DND-41 (cell line): Measurements from ENCODE around the gene ADCK2.

ENCODE experiments used
- ATAC-seq: fragments of 200-7000 bp; cut with Tn5 transposase; 3 replicates; pipeline ENCODE4 v1.9.1; 2021; ENCODE audit warnings: low read depth; ENCODE audit not compliant: insufficient read depth
- DNase-seq: peaks from one replicate; pipeline ENCODE4 v3.0.0-alpha.2; 2020
- H2AFZ ChIP-seq: 2 replicates; pipeline ENCODE4 v1.6.0; 2012; ENCODE audit warnings: low read depth, low read length
- H3K27ac ChIP-seq: 2 replicates; pipeline ENCODE4 v1.5.1; 2012; ENCODE audit warnings: low read length, inconsistent platforms
- H3K27me3 ChIP-seq: fragments of 200-600 bp; sonication (generic); 2 replicates; pipeline ENCODE4 v1.6.0; 2012; ENCODE audit warnings: low read length, mild to moderate bottlenecking, inconsistent platforms; ENCODE audit not compliant: insufficient read depth, poor library complexity
- H3K36me3 ChIP-seq: 2 replicates; pipeline ENCODE4 v1.5.1; 2012; ENCODE audit warnings: low read length, inconsistent platforms; ENCODE audit not compliant: insufficient read depth
- H3K4me1 ChIP-seq: 2 replicates; pipeline ENCODE4 v1.5.1; 2012; ENCODE audit warnings: mild to moderate bottlenecking, low read length; ENCODE audit not compliant: insufficient read depth
- H3K4me2 ChIP-seq: 2 replicates; pipeline ENCODE4 v1.6.0; 2012; ENCODE audit warnings: mild to moderate bottlenecking, moderate library complexity, low read length, inconsistent platforms; ENCODE audit not compliant: insufficient read depth
- H3K4me3 ChIP-seq, 2 experiments: fragments of 200-600 bp in 1 of 2; shearing (Covaris generic) in 1 of 2; 2 replicates each; pipeline ENCODE4 v1.5.1; 2012 to 2016; ENCODE audit warnings: inconsistent platforms in 2 of 2, low read length in 2 of 2, mild to moderate bottlenecking in 2 of 2, low read depth in 1 of 2, moderate library complexity in 1 of 2
- H3K79me2 ChIP-seq: 2 replicates; pipeline ENCODE4 v1.6.0; 2012; ENCODE audit warnings: low read length, inconsistent platforms; ENCODE audit not compliant: insufficient read depth
- H3K9ac ChIP-seq: 2 replicates; pipeline ENCODE4 v1.6.0; 2012; ENCODE audit warnings: low read depth, mild to moderate bottlenecking, inconsistent platforms, low read length, moderate library complexity
- H3K9me3 ChIP-seq: 2 replicates; pipeline ENCODE4 v1.5.1; 2012; ENCODE audit warnings: low read length, moderate library complexity, mild to moderate bottlenecking, inconsistent platforms; ENCODE audit not compliant: insufficient read depth, severe bottlenecking
- H4K20me1 ChIP-seq: 2 replicates; pipeline ENCODE4 v1.6.0; 2012; ENCODE audit warnings: low read length; ENCODE audit not compliant: insufficient read depth
- EZH2 ChIP-seq: IDR thresholded peaks from 3 replicates; pipeline ENCODE4 v1.6.1; 2012; ENCODE audit warnings: borderline replicate concordance, low read depth, mild to moderate bottlenecking, moderate library complexity, low read length, inconsistent platforms; ENCODE audit not compliant: severe bottlenecking
- TF ChIP-seq, protein P1 (sequence below): IDR thresholded peaks from 2 replicates; pipeline ENCODE4 v1.5.1; 2012; ENCODE audit warnings: borderline replicate concordance, low read length, moderate library complexity, mild to moderate bottlenecking; ENCODE audit not compliant: poor library complexity, severe bottlenecking; ENCODE audit errors: extremely low read depth

The ADCK2 gene

DNA sequence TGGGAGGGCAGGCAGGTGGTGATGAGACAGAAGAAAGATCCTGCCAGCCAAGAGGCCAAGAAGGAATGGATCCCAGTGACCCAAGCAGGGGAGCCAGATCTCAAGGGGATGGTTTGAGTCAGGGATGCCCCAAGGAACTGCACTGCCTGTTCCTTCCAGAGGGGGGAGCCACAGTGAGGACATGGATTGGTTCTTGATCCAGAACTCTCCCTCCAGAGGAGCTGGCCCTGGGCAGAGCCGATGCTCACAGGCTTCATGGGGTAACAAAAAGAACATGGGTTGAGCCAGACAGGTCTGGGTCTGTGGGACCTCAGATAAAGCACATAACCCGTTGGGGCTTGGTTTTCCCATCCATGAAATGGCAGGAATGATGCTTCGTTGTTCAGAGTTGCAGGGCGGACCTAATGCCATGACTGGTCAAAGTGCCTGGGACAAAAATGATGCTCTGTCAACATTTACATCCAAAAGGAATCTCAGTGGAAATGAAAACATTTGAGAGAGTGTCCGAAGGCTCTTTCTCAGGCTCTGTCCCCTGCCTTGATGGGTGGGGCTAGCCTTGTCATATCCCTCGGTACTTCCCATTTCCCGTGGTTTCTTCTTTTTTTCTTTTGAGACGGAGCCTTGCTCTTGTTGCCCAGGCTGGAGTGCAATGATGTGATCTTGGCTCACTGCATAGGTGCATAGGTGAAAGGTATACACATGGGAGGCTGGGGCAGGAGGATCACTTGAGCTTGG lies 27.4 kb upstream of the ADCK2 start:
- Histone ChIP-seq H3K27ac (no peak overlapping the region), H3K4me3 (no peak overlapping the region), H4K20me1 (no peaks in the 10 kb centered on the region), H3K9ac (no peak overlapping the region), H2AFZ (no peak overlapping the region), H3K9me3 (no peaks in the 10 kb centered on the region), H3K27me3 (no peaks in the 10 kb centered on the region), H3K79me2 (no peaks in the 10 kb centered on the region), H3K4me2 (no peak overlapping the region), H3K4me1 (no peaks in the 10 kb centered on the region), H3K36me3 (no peaks in the 10 kb centered on the region)
- DNase-seq (no peak), ATAC-seq (no peak)
- TF ChIP-seq, protein P1, sequence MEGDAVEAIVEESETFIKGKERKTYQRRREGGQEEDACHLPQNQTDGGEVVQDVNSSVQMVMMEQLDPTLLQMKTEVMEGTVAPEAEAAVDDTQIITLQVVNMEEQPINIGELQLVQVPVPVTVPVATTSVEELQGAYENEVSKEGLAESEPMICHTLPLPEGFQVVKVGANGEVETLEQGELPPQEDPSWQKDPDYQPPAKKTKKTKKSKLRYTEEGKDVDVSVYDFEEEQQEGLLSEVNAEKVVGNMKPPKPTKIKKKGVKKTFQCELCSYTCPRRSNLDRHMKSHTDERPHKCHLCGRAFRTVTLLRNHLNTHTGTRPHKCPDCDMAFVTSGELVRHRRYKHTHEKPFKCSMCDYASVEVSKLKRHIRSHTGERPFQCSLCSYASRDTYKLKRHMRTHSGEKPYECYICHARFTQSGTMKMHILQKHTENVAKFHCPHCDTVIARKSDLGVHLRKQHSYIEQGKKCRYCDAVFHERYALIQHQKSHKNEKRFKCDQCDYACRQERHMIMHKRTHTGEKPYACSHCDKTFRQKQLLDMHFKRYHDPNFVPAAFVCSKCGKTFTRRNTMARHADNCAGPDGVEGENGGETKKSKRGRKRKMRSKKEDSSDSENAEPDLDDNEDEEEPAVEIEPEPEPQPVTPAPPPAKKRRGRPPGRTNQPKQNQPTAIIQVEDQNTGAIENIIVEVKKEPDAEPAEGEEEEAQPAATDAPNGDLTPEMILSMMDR = peak; percentile 56
- no peak for TF ChIP-seq EZH2

DNA sequence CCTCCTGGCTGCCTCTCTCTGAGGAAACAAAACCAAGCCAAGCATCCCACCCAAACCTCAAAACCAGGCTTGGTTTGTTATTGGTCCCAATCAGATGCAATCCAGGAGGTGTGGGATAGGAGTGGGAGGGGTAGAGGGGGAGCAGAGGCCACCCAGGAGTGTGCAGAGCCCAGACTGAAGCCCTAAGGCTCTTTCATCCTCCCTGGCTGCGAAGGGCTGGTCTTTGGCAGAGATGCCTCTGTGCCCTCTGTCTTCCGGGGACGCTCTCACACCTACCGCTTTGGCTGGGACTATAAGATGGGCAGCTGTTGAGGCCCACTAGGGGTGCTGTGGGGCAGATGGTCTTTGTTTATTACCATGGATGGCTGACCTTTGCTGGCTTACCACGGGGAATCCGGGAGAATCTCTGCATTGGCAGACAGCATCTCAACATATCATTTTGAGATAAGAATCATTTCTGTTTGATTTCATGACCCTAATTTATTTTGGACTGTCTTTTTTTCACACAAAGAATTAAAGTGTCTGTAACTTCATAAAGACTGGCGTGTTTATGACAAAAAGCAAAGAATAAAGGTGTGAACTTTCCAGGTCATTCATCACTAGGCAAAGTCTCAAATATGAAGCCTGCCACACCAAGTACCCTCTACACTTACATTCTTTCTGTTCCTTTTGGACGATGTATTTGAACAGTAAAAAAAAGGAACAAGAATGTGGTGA lies 25.7 kb upstream of the ADCK2 start:
- H3K4me3 ChIP-seq = no peak overlapping the region
- no peak overlapping the region for H3K4me2 ChIP-seq
- H3K9me3 ChIP-seq = no peaks in the 10 kb centered on the region
- H3K36me3 ChIP-seq = no peaks in the 10 kb centered on the region
- H4K20me1 ChIP-seq = no peaks in the 10 kb centered on the region
- ATAC-seq (peak; percentile 71), DNase-seq (peak; percentile 13)
- no peak overlapping the region for H2AFZ ChIP-seq
- TF ChIP-seq, protein P1 = peak; percentile 50
- no peak for TF ChIP-seq EZH2
- H3K9ac ChIP-seq = no peak overlapping the region
- no peak overlapping the region for H3K27ac ChIP-seq
- no peaks in the 10 kb centered on the region for H3K27me3 ChIP-seq
- no peaks in the 10 kb centered on the region for H3K4me1 ChIP-seq
- H3K79me2 ChIP-seq = no peaks in the 10 kb centered on the region

DNA sequence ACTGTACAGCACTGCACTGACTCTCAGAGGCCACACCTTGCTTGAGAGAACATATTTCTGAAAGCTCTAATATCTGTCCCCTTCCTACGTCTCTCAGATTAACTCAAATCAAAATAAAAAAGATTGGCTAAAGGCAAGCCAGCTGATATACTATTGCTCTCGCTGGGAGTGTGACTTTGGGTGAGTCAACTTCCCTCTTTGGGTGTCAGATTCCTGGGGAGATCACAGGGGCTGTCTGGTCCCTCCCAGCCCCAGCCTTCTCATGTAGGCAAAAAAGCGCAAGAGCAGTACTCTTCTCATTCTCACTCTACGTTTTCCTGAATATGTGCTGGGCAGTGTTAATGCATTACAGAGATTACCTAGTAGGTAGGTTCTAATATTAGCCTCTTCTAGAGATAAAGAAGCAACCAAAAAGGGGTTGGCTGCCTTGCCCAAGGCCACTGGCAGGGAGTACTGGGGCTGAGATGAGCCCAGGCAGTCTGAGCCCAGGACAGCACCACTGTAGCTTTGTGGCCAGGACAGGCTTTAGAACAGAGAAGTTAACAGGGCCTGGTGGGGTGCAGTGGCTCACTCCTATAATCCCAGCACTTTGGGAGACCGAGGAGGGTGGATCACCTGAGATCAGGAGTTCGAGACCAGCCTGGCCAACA lies 23.1 kb upstream of the ADCK2 start:
- no peak overlapping the region for H3K4me2 ChIP-seq
- TF ChIP-seq EZH2 = no peak
- TF ChIP-seq, protein P1 = no peak
- H3K9me3 ChIP-seq = no peaks in the 10 kb centered on the region
- H3K36me3 ChIP-seq = no peaks in the 10 kb centered on the region
- no peak for DNase-seq
- no peak overlapping the region for H3K27ac ChIP-seq
- H3K4me1 ChIP-seq = peaks cover 5% of the 10 kb centered on the region
- no peaks in the 10 kb centered on the region for H4K20me1 ChIP-seq
- H3K27me3 ChIP-seq = no peaks in the 10 kb centered on the region
- no peak overlapping the region for H3K4me3 ChIP-seq
- no peak for ATAC-seq
- H3K9ac ChIP-seq = no peak overlapping the region
- no peaks in the 10 kb centered on the region for H3K79me2 ChIP-seq
- no peak overlapping the region for H2AFZ ChIP-seq
